ENCODE results near the gene XPO5. TPM values are rescaled to one million over a fixed set of nuclear protein-coding genes. Genes with fewer than 3 reads are reported as not detected.

XPO5 gene
- total and polyA plus RNA-seq, 7 donors: 12.3 to 40.1 (median 19.2) TPM

DNA sequence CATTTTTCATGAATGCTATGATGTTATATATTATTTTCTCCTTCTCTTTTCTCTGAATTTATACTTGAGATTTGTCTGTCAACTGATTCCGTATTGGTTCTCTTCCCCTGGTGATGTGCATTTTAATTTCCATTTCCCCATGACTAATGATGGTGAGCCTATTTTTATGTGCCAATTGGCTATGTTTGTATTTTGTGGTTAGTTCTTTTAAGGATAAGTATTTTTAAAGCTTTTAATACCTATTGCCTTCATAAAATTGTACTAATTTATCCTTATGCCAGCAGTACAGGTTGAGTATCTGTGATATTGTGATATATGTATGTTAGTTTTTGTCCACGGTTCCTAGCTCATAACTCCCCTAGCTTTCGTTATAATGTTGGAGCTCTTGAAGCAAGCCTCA lies 2.9 kb upstream of the XPO5 start:
- WGBS, 3 donors: 67 to 80% (median 71%) methylated on average over 3 of the region's 3 CpGs
- Histone ChIP-seq H3K4me1 (peaks cover 13% of the 10 kb centered on the region), H3K27ac (no peak overlapping the region), H3K27me3 (ENCODE audit: insufficient read depth in 3 of 3, low read length in 2 of 3) (no peaks in the 10 kb centered on the region), H3K4me3 (no peak overlapping the region), H3K36me3 (ENCODE audit: insufficient read depth in 1 of 2, low read depth in 1 of 2) (peaks cover 7 to 15% of the 10 kb centered on the region in 2 donors), H3K9me3 (no peaks in the 10 kb centered on the region)
- TF ChIP-seq, protein P1, sequence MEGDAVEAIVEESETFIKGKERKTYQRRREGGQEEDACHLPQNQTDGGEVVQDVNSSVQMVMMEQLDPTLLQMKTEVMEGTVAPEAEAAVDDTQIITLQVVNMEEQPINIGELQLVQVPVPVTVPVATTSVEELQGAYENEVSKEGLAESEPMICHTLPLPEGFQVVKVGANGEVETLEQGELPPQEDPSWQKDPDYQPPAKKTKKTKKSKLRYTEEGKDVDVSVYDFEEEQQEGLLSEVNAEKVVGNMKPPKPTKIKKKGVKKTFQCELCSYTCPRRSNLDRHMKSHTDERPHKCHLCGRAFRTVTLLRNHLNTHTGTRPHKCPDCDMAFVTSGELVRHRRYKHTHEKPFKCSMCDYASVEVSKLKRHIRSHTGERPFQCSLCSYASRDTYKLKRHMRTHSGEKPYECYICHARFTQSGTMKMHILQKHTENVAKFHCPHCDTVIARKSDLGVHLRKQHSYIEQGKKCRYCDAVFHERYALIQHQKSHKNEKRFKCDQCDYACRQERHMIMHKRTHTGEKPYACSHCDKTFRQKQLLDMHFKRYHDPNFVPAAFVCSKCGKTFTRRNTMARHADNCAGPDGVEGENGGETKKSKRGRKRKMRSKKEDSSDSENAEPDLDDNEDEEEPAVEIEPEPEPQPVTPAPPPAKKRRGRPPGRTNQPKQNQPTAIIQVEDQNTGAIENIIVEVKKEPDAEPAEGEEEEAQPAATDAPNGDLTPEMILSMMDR (IDR thresholded peaks at IDR 0.05): no peak
- DNase-seq (no peak), ATAC-seq (no peak)
- intact Hi-C loops (cut with DNase I): loop anchor here (5.0 to 10.0 kb wide), 2 partner anchors 49 to 124 kb away; partner anchors contain the start of genes DLK2 (in 1 of the 2) and GTPBP2 (in 1 of the 2)

DNA sequence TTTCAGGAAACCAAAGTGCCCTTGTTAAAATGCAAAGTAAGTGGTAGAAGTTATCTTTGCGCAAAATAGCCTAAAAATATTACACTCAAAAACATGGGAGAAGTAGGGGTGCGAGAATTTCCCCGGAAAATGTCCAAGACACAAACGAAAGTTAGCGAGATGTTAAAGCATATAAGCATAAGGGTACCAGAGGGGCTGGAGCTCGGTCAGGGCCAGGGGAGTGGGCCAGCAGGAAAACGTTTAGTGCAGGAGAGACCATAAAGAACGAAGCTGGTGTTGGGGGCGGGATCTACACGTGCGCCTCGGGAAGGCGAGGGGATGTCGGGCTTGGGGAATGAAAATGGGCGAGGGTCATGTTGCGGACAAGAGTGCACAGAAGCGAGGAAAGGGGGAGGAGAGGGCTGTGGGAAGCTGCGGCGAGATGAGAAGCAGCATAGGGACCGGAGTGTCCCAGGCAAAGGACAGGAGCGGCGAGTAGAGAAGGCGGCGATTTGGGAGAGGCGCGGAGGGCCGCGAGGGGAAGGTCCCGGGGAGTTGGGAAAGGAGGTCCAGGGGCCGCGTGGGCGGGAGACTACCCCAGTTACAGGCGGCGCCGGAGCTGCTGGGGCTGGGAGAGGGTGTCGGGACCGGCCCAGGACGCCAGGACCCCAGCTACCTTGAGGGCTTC lies 600 bp downstream of the XPO5 start:
- WGBS, 3 donors: 0 to 1% (median 1%) methylated on average over 27 to 38 of the region's 38 CpGs
- H3K9me3 ChIP-seq: no peaks in the 10 kb centered on the region
- DNase-seq (no peak), ATAC-seq (peak; percentile 1 to 55 (median 30))
- peak overlapping the region; percentile 83 for H3K27ac ChIP-seq
- no peaks in the 10 kb centered on the region for H3K27me3 ChIP-seq (ENCODE audit: insufficient read depth in 3 of 3, low read length in 2 of 3)
- peaks cover 13% of the 10 kb centered on the region for H3K4me1 ChIP-seq
- H3K4me3 ChIP-seq: peak overlapping the region; percentile 96
- peaks cover 5 to 33% of the 10 kb centered on the region in 2 donors for H3K36me3 ChIP-seq (ENCODE audit: insufficient read depth in 1 of 2, low read depth in 1 of 2)
- TF ChIP-seq, protein P1 (IDR thresholded peaks at IDR 0.05): no peak
- intact Hi-C loops (cut with DNase I): loop anchor here (5.0 to 10.0 kb wide), 2 partner anchors 52 to 120 kb away; partner anchors contain the start of genes DLK2 (in 1 of the 2) and GTPBP2 (in 1 of the 2)

DNA sequence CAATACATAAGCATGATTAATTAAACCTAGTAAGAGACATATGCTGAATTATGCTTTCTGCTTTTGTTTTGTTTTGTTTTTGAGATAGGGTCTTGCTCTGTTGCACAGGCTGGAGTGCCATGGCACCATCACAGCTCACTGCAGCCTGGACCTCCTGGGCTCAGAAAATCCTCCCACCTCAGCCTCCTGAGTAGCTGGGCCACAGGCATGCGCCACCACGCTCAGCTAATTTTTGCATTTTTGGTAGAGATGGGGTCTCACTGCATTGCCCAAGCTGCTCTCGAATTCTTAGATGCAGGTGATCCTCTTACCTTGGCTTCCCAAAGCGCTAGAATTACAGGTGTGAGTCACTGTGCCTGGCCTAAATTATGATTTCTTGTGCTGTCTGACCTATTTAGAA lies 3.8 kb downstream of the XPO5 start:
- no peak overlapping the region for H3K27ac ChIP-seq
- H3K36me3 ChIP-seq (ENCODE audit: insufficient read depth in 1 of 2, low read depth in 1 of 2): peaks cover 12 to 65% of the 10 kb centered on the region in 2 donors
- ATAC-seq (no peak), DNase-seq (no peak)
- intact Hi-C loops (cut with DNase I): loop anchor here in 1 of 2 donors (10.0 kb wide), 1 partner anchor 117 kb away; the partner anchor contains the start of gene DLK2
- no peak overlapping the region for H3K4me3 ChIP-seq
- TF ChIP-seq, protein P1 (IDR thresholded peaks at IDR 0.05): no peak
- peaks cover 9% of the 10 kb centered on the region for H3K4me1 ChIP-seq
- no peaks in the 10 kb centered on the region for H3K9me3 ChIP-seq
- no peaks in the 10 kb centered on the region for H3K27me3 ChIP-seq (ENCODE audit: insufficient read depth in 3 of 3, low read length in 2 of 3)
- 94 to 97% (median 95%) methylated on average over 4 of the region's 4 CpGs for WGBS, 3 donors

DNA sequence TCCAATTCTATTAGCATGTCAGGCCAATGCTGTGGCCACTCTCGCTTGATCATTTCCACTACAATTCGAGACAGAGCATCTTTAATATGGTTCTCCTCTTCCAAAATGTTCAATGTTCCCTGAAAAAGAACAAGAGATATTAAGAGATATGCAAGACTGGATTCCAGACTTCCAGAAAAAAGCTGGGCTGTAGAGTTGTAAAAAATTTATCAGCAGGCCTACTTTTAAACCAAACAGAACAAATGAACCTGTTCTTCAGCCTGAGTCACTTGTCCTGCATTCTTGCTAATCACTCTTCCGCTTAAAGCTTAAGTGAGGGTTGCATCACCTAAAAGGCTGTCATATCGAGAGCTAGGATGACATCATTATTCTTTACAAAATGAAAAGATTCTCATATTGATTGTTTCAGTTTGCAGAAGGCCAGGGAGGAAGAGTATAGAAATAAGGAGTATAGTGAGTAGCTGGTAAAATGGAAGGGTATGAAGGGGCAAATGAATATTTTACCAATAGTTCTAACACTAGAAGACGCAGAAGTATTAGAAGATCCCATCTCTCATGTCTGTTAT lies 4.9 kb downstream of the XPO5 start:
- intact Hi-C loops (cut with DNase I): loop anchor here in 1 of 2 donors (10.0 kb wide), 1 partner anchor 116 kb away; the partner anchor contains the start of gene DLK2
- 85 to 94% (median 88%) methylated on average over 5 of the region's 5 CpGs for WGBS, 3 donors

More for the DNA sequence above, 4.9 kb downstream of the XPO5 start:
- Histone ChIP-seq H3K4me1 (peaks cover 7% of the 10 kb centered on the region), H3K9me3 (no peaks in the 10 kb centered on the region), H3K27me3 (ENCODE audit: insufficient read depth in 3 of 3, low read length in 2 of 3) (no peaks in the 10 kb centered on the region), H3K4me3 (no peak overlapping the region), H3K27ac (no peak overlapping the region), H3K36me3 (ENCODE audit: insufficient read depth in 1 of 2, low read depth in 1 of 2) (peaks cover 16 to 76% of the 10 kb centered on the region in 2 donors)
- TF ChIP-seq, protein P1 (IDR thresholded peaks at IDR 0.05): no peak
- DNase-seq: no peak
- ATAC-seq: no peak
